Activated CD8-positive, alpha-beta T cell treated with anti-CD3 and anti-CD28 coated beads, Interleukin-2, amount 10 ng/mL, durations not matched to agents 7 days and 5 days (primary cell): ENCODE results near the gene FBXL16. TPM values are rescaled to one million over a fixed set of nuclear protein-coding genes. Genes with fewer than 3 reads are reported as not detected.
"Not testable (repeated sequence)": the region's sequence is repeated elsewhere in the genome, so short reads cannot be mapped to it uniquely, and the experiment has no call there.

Experiments used
- ATAC-seq: fragments of 150-1000 bp; cut with Tn5 transposase; one replicate; pipeline ENCODE4 v1.10.0; 2021; ENCODE audit warnings: moderate library complexity
- CTCF ChIA-PET: fragments of 350-600 bp; sonication (Branson Sonifier 250); formaldehyde crosslinking; loops from one replicate; lab custom pipeline; 2021; ENCODE audit warnings: antibody characterized with exemption; lab: Charles Lee
- POLR2A ChIA-PET: fragments of 350-600 bp; sonication (Branson Sonifier 250); formaldehyde crosslinking; loops from one replicate; lab custom pipeline; 2021; ENCODE audit warnings: antibody characterized with exemption; lab: Charles Lee
- DNase-seq: peaks from one replicate; pipeline ENCODE4 v3.0.0-alpha.2; 2020
- H3K27ac Mint-ChIP-seq: one replicate; pipeline ENCODE4 v1.8.0; 2021; ENCODE audit warnings: mild to moderate bottlenecking, mixed read lengths
- H3K27me3 Mint-ChIP-seq: one replicate; pipeline ENCODE4 v1.8.0; 2021; ENCODE audit warnings: low read depth, mixed read lengths
- H3K36me3 Mint-ChIP-seq: one replicate; pipeline ENCODE4 v1.8.0; 2021; ENCODE audit warnings: low read depth, mixed read lengths
- H3K4me1 Mint-ChIP-seq: one replicate; pipeline ENCODE4 v1.8.0; 2021; ENCODE audit warnings: low read depth, mixed read lengths
- H3K4me3 Mint-ChIP-seq: one replicate; pipeline ENCODE4 v1.8.0; 2021; ENCODE audit warnings: mild to moderate bottlenecking, mixed read lengths
- H3K9me3 Mint-ChIP-seq: one replicate; pipeline ENCODE4 v1.8.0; 2022; ENCODE audit warnings: mixed read lengths; ENCODE audit not compliant: insufficient read depth
- total RNA-seq, 2 experiments: library from RNA; stranded (reverse); gene quantifications; one replicate each; pipeline ENCODE4 v1.2.3, GENCODE V29; 2021

FBXL16 gene
- total RNA-seq, 2 experiments from 2014 or later, result 5.9 to 7.3 TPM

- H3K4me1 Mint-ChIP-seq, result peaks cover 14% of the 10 kb centered on the region
- DNase-seq (no peak), ATAC-seq (no peak)
- H3K36me3 Mint-ChIP-seq, result peaks cover 4% of the 10 kb centered on the region
- H3K27ac Mint-ChIP-seq, result no peak overlapping the region
- ChIA-PET CTCF (interaction anchor here (0.6 to 1.8 kb wide), 4 partner anchors 13 to 28 kb away, joined by 3 to 5 read pairs (median 3); no protein-coding TSS in a partner anchor), POLR2A (no interaction called here)
- H3K27me3 Mint-ChIP-seq, result no peaks in the 10 kb centered on the region
- no peaks in the 10 kb centered on the region for H3K9me3 Mint-ChIP-seq
- no peak overlapping the region for H3K4me3 Mint-ChIP-seq
Observed at GRCh38 chr16:743794-744500, 38.3 kb upstream of the FBXL16 start.

- peaks cover 19% of the 10 kb centered on the region for H3K4me1 Mint-ChIP-seq
- ATAC-seq, H3K36me3 Mint-ChIP-seq, H3K9me3 Mint-ChIP-seq, POLR2A ChIA-PET, H3K27ac Mint-ChIP-seq, H3K4me3 Mint-ChIP-seq, DNase-seq, H3K27me3 Mint-ChIP-seq: not testable (repeated sequence)
- CTCF ChIA-PET, result interaction anchor here (1.0 to 3.2 kb wide), 5 partner anchors 8 to 43 kb away, joined by 3 to 15 read pairs (median 3); no protein-coding TSS in a partner anchor
Observed at GRCh38 chr16:742894-743293, 37.3 kb upstream of the FBXL16 start.

GRCh38 chr16:741986-742629 is 36.5 kb upstream of the FBXL16 start:
- Mint-ChIP-seq H3K27me3 (no peaks in the 10 kb centered on the region), H3K9me3 (no peaks in the 10 kb centered on the region), H3K36me3 (peaks cover 9% of the 10 kb centered on the region), H3K4me1 (peaks cover 24% of the 10 kb centered on the region), H3K4me3 (peak overlapping the region; percentile 76), H3K27ac (no peak overlapping the region)
- CTCF ChIA-PET, result interaction anchor here (1.0 to 3.2 kb wide), 7 partner anchors 9 to 44 kb away, joined by 3 to 16 read pairs (median 9); partner anchors contain the start of gene ANTKMT
- POLR2A ChIA-PET, result no interaction called here
- no peak for DNase-seq
- ATAC-seq, result no peak

GRCh38 chr16:740764-741505 is 35.3 kb upstream of the FBXL16 start, which contains the start of gene CIAO3:
Gene CIAO3 (minus strand): TSS chr16:740997. CDS start chr16:740985, 12 bp downstream.
- H3K9me3 Mint-ChIP-seq, result no peaks in the 10 kb centered on the region
- DNase-seq (peak; percentile 93), ATAC-seq (peak; percentile 95)
- no peaks in the 10 kb centered on the region for H3K27me3 Mint-ChIP-seq
- ChIA-PET POLR2A (interaction anchor here (1.5 kb wide), 1 partner anchor 11 kb away, joined by 3 read pairs; no protein-coding TSS in a partner anchor), CTCF (interaction anchor here (0.6 to 3.2 kb wide), 10 partner anchors 9 to 72 kb away, joined by 3 to 16 read pairs (median 4); partner anchors contain the start of gene ANTKMT)
- H3K36me3 Mint-ChIP-seq, result peaks cover 12% of the 10 kb centered on the region
- peak within 1 kb of the TSS; percentile 85 for H3K4me3 Mint-ChIP-seq
- peaks cover 29% of the 10 kb centered on the region for H3K4me1 Mint-ChIP-seq
- peak within 1 kb of the TSS; percentile 71 for H3K27ac Mint-ChIP-seq

GRCh38 chr16:740459-740763 is 34.8 kb upstream of the FBXL16 start:
- Mint-ChIP-seq H3K4me3 (peak overlapping the region; percentile 85), H3K27ac (peak overlapping the region; percentile 71), H3K9me3 (no peaks in the 10 kb centered on the region), H3K36me3 (peaks cover 15% of the 10 kb centered on the region), H3K27me3 (no peaks in the 10 kb centered on the region), H3K4me1 (peaks cover 32% of the 10 kb centered on the region)
- peak; percentile 36 for ATAC-seq
- DNase-seq, result no peak
- ChIA-PET CTCF (interaction anchor here (0.6 to 3.2 kb wide), 10 partner anchors 8 to 72 kb away, joined by 3 to 16 read pairs (median 4); partner anchors contain the start of gene ANTKMT), POLR2A (interaction anchor here (1.5 kb wide), 1 partner anchor 10 kb away, joined by 3 read pairs; no protein-coding TSS in a partner anchor)

- Mint-ChIP-seq H3K9me3 (no peaks in the 10 kb centered on the region), H3K36me3 (peaks cover 19% of the 10 kb centered on the region), H3K27ac (peak overlapping the region; percentile 71), H3K4me3 (peak overlapping the region; percentile 85), H3K4me1 (peaks cover 36% of the 10 kb centered on the region), H3K27me3 (no peaks in the 10 kb centered on the region)
- ATAC-seq (peak; percentile 1), DNase-seq (no peak)
- ChIA-PET CTCF (interaction anchor here (0.6 to 3.2 kb wide), 9 partner anchors 8 to 71 kb away, joined by 3 to 16 read pairs (median 4); partner anchors contain the start of gene ANTKMT), POLR2A (interaction anchor here (1.5 kb wide), 1 partner anchor 10 kb away, joined by 3 read pairs; no protein-coding TSS in a partner anchor)
Observed at GRCh38 chr16:739560-740458, 34.2 kb upstream of the FBXL16 start.

- H3K4me3 Mint-ChIP-seq, result no peak overlapping the region
- peaks cover 23% of the 10 kb centered on the region for H3K36me3 Mint-ChIP-seq
- H3K27me3 Mint-ChIP-seq, result no peaks in the 10 kb centered on the region
- H3K9me3 Mint-ChIP-seq, result no peaks in the 10 kb centered on the region
- DNase-seq (no peak), ATAC-seq (no peak)
- CTCF ChIA-PET, result interaction anchor here (1.3 kb wide), 2 partner anchors 11 to 17 kb away, joined by 3 to 4 read pairs; partner anchors contain the start of gene CCDC78
- peaks cover 36% of the 10 kb centered on the region for H3K4me1 Mint-ChIP-seq
- no peak overlapping the region for H3K27ac Mint-ChIP-seq
- POLR2A ChIA-PET, result no interaction called here
Observed at GRCh38 chr16:736936-737481, 31.4 kb upstream of the FBXL16 start.

- CTCF ChIA-PET, result interaction anchor here (0.9 to 1.6 kb wide), 3 partner anchors 10 to 26 kb away, joined by 3 to 6 read pairs (median 3); no protein-coding TSS in a partner anchor
- Mint-ChIP-seq H3K36me3 (peaks cover 23% of the 10 kb centered on the region), H3K9me3 (no peaks in the 10 kb centered on the region), H3K4me3 (no peak overlapping the region), H3K27ac (no peak overlapping the region), H3K27me3 (no peaks in the 10 kb centered on the region), H3K4me1 (peaks cover 33% of the 10 kb centered on the region)
- POLR2A ChIA-PET, result no interaction called here
- no peak for ATAC-seq
- DNase-seq, result no peak
Observed at GRCh38 chr16:735982-736453, 30.4 kb upstream of the FBXL16 start.

GRCh38 chr16:734981-735881 is 29.6 kb upstream of the FBXL16 start:
- Mint-ChIP-seq H3K9me3 (no peaks in the 10 kb centered on the region), H3K36me3 (peaks cover 23% of the 10 kb centered on the region), H3K27ac (no peak overlapping the region), H3K4me1 (peaks cover 33% of the 10 kb centered on the region), H3K4me3 (no peak overlapping the region), H3K27me3 (no peaks in the 10 kb centered on the region)
- DNase-seq (no peak), ATAC-seq (no peak)
- POLR2A ChIA-PET, result no interaction called here
- CTCF ChIA-PET, result interaction anchor here (0.9 to 1.6 kb wide), 3 partner anchors 9 to 25 kb away, joined by 3 to 6 read pairs (median 3); no protein-coding TSS in a partner anchor
